Mucosa of descending colon (tissue), 3 donors: Measurements from ENCODE around the gene RAMP1. TPM values are rescaled to one million over a fixed set of nuclear protein-coding genes. Genes with fewer than 3 reads are reported as not detected.

ENCODE experiments used
- ATAC-seq: fragments of 200-7000 bp; cut with Tn5 transposase; one replicate; pipeline ENCODE4 v1.9.1; 2020; ENCODE audit warnings: mild to moderate bottlenecking, moderate library complexity
- DNase-seq, 3 donors: peaks; one replicate each; pipeline ENCODE4 v3.0.0-alpha.2; 2020
- H3K36me3 ChIP-seq: fragments of 200-600 bp; one replicate; pipeline ENCODE4 v1.8.0; 2021; ENCODE audit warnings: low read depth, mild to moderate bottlenecking
- H3K4me1 ChIP-seq: fragments of 200-600 bp; one replicate; pipeline ENCODE4 v1.8.0; 2021; ENCODE audit warnings: low read depth, mild to moderate bottlenecking
- H3K4me3 ChIP-seq: fragments of 200-600 bp; one replicate; pipeline ENCODE4 v1.8.0; 2021; ENCODE audit warnings: mild to moderate bottlenecking
- H3K9me3 ChIP-seq: fragments of 200-600 bp; one replicate; pipeline ENCODE4 v1.8.0; 2021; ENCODE audit warnings: mild to moderate bottlenecking
- intact Hi-C, 2 donors: fragments of 100-400 bp; cut with DNase I in 1 of 2; cut with micrococcal nuclease in 1 of 2; formaldehyde crosslinking; loops; one replicate each; pipeline versions ENCODE4 v1.11.0 to v1.11.1; 2022; cut with DNase I, micrococcal nuclease
- long read RNA-seq, 2 donors: library from polyadenylated mRNA; unstranded; transcript quantifications; one replicate each; pipeline ENCODE4 v2.0.0, GENCODE V29; 2019 to 2021
- total RNA-seq, 3 donors: library from RNA; stranded (reverse); fragmentation: NEBNext Ultra II Directional in 2 of 3; extraction: Animal tissue kit (Norgen Biotek cat#: 25700) in 2 of 3; gene quantifications; one replicate each; pipeline versions ENCODE4 v1.2.1 to v1.2.4, GENCODE V29; 2021 to 2023
- TF ChIP-seq, protein P1 (sequence below): fragments of 200-600 bp; IDR thresholded peaks from one replicate; pipeline ENCODE4 v1.8.0; 2022; ENCODE audit warnings: antibody characterized with exemption, mild to moderate bottlenecking
- donor health status: DM: no; HTN: no; CAD: no; lungs with moderate emphysema.
- donor health status: DM: no; HTN: no; CAD: no.
- donor health status: DM: no; HTN: yes; CAD: no.

Gene RAMP1
- 100 to 1,000 TPM in 1 of 3 donors, 10 to 100 TPM in 1, 1 to 10 TPM in 1; 4.9 to 154 (median 10.9) TPM for total RNA-seq
- long read RNA-seq, donor 1, transcript RAMP1-201 (3 exons, 910 nt), result major isoform, 98 of 131 reads
- long read RNA-seq, donor 1, transcript RAMP1-202 (3 exons, 650 nt), result minor isoform, 12 of 131 reads
- long read RNA-seq, donor 1, partial matches to known transcripts, result 13 of 131 reads
- long read RNA-seq, donor 1, other reads (novel, unspliced or antisense), result 8 of 131 reads
- long read RNA-seq, donor 2, transcript RAMP1-201 (3 exons, 910 nt), result major isoform, 5 of 6 reads
- long read RNA-seq, donor 2, partial matches to known transcripts, result 0 of 6 reads
- long read RNA-seq, donor 2, other reads (novel, unspliced or antisense), result 1 of 6 reads

DNA sequence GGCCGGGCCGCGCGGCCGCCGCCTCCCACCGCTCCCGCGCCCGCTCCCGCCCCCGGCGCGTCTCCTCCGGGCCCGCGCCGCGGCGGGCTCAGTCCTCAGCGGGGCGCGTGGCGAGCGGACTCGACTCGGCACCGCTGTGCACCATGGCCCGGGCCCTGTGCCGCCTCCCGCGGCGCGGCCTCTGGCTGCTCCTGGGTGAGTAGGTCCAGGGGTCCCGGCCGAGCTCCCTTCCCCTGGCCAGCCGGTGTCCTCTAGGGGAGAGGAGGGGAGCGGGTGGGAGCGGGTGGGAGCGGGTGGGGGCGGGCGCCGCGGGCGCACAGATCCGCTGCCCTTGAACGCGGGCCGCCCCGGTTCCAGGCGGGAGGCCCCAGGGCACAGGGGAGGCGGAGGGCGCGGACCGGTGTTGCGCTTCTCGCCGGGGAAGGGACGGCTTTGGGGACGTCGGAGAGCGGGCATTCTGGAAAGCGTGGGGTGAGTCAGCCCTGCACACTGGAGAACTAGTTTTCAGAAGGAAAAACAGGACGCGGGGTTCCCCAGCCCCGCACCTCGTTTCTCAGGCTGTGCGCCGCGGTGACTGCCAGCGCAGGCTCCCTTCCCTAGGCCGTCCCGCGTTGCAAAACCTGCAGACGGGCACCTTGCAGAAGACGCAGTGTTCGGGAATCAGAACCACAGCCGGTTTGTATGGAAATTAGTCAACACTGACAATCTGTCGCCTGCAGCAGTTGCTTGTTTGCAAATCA is at the start of gene RAMP1:
RAMP1 (plus strand) TSS at position 91 of the 740 bp plus-strand sequence; CDS start at position 144, 53 bp downstream.
- peaks cover 32% of the 10 kb centered on the region for H3K4me1 ChIP-seq
- DNase-seq, result no peak
- TF ChIP-seq, protein P1, sequence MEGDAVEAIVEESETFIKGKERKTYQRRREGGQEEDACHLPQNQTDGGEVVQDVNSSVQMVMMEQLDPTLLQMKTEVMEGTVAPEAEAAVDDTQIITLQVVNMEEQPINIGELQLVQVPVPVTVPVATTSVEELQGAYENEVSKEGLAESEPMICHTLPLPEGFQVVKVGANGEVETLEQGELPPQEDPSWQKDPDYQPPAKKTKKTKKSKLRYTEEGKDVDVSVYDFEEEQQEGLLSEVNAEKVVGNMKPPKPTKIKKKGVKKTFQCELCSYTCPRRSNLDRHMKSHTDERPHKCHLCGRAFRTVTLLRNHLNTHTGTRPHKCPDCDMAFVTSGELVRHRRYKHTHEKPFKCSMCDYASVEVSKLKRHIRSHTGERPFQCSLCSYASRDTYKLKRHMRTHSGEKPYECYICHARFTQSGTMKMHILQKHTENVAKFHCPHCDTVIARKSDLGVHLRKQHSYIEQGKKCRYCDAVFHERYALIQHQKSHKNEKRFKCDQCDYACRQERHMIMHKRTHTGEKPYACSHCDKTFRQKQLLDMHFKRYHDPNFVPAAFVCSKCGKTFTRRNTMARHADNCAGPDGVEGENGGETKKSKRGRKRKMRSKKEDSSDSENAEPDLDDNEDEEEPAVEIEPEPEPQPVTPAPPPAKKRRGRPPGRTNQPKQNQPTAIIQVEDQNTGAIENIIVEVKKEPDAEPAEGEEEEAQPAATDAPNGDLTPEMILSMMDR, result no peak
- H3K36me3 ChIP-seq, result no peaks in the 10 kb centered on the region
- ATAC-seq, result peak; percentile 27
- intact Hi-C loops, result loop anchor here in 1 of 2 donors (10.0 kb wide), 1 partner anchor 395 kb away; no protein-coding TSS in a partner anchor
- H3K4me3 ChIP-seq, result no peak within 1 kb of the TSS
- H3K9me3 ChIP-seq, result no peaks in the 10 kb centered on the region

DNA sequence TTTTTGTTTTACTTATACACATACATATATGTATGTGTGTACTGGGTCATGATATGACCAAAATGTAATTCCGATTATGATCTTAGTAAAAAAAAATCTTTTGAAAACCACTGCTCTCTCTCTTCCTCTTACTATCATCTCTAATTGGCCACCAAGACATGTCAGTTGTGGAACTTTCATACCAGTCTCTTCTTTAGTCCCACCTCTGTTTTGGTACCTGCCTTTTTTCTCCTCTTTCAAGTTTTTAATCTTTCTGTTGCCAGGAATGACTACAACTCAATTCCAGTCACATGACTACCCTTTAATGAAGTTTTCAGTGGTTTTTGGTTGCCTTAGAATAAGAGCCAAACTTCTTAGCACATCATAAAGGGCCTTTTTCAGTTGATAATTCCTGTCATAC is 43.8 kb upstream of the RAMP1 start:
- no peaks in the 10 kb centered on the region for H3K4me1 ChIP-seq
- H3K4me3 ChIP-seq, result no peak overlapping the region
- ATAC-seq, result no peak
- no peaks in the 10 kb centered on the region for H3K36me3 ChIP-seq
- no peaks in the 10 kb centered on the region for H3K9me3 ChIP-seq
- DNase-seq, result no peak
- intact Hi-C loops, result no loop called here
- TF ChIP-seq, protein P1, result no peak

DNA sequence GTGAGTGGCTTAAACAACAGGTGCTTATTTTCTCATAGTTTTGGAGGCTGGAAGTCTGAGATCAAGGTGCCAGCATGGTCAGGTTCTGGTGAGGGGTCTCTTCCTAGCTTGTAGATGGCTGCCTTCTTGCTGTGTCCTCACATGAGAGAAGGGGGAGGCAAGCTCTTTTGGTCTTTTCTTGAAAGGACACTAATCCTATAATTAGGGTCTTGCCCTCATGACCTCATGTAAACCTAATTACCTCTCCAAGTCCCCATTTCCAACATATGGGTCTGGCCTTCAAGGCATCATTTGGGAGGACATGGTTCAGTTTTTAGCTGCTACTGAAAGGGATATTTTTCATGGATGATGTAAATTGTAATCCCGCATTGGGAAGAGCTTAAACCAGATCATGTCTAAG is 42.9 kb upstream of the RAMP1 start:
- Histone ChIP-seq H3K4me1 (no peaks in the 10 kb centered on the region), H3K36me3 (no peaks in the 10 kb centered on the region), H3K4me3 (no peak overlapping the region), H3K9me3 (no peaks in the 10 kb centered on the region)
- ATAC-seq, result no peak
- DNase-seq, result no peak
- intact Hi-C loops, result no loop called here
- TF ChIP-seq, protein P1, result no peak

DNA sequence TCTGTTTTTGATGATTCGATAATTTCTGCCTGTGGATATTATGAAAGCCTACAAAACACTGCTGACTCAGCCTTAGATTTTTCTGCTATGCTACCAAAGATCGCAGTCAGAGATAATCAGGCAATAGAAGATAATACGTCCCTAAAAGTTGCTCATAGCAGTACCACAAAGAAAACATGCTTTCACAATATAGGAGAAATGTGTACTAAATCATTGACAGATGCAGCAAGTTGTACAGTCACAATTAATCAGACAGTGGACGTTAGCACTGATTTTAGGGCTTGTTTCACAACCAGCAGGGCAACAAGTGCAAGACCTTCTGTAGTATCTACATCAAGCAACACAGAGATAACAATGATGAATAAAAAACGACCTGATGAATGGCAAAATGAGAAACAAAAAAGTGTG is 41.4 kb upstream of the RAMP1 start:
- no peaks in the 10 kb centered on the region for H3K9me3 ChIP-seq
- no peak for DNase-seq
- no peak for ATAC-seq
- H3K4me1 ChIP-seq, result no peaks in the 10 kb centered on the region
- TF ChIP-seq, protein P1, result no peak
- intact Hi-C loops, result no loop called here
- H3K36me3 ChIP-seq, result no peaks in the 10 kb centered on the region
- no peak overlapping the region for H3K4me3 ChIP-seq

DNA sequence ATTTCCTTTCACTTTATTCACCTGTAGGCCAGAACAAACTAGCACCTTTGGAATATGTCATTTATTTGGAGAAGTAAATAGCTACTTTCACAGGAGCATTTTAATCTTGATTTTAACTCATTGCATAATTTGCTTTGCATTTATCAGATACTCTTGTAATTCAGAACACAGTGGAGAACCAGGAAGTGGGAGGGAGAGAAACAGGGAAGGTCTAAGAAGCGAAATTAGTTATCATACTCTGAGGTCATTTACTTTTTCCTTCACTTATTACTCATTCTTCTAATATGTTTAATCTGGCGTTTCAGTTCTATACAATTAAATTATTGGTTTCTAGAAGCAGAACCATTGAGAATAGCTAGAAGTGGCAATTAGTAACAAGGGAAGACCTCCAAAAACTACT is 40.2 kb upstream of the RAMP1 start:
- intact Hi-C loops, result no loop called here
- DNase-seq (no peak), ATAC-seq (no peak)
- no peaks in the 10 kb centered on the region for H3K4me1 ChIP-seq
- H3K4me3 ChIP-seq, result no peak overlapping the region
- TF ChIP-seq, protein P1, result no peak
- H3K9me3 ChIP-seq, result no peaks in the 10 kb centered on the region
- no peaks in the 10 kb centered on the region for H3K36me3 ChIP-seq
